ENCODE results near the gene TTC27.

DNA sequence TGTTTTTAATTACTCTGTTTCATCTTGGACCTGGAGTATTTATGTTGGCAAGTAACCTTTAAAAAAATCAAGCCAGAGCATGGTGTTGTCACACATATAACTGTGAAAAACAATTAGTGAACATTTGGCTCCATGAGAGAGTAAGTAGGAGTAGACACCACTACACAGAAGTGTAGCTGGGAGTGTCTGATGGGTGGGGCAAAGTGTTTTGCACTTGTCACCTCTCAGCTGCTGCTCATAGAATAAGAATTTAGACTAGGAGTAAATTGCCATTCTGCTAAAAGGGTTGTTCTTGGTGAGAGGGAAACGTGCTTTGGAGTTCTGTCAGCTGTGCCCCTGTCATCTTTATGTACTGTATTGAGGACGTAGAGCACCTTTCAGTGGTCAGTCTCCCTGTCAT is 114.5 kb downstream of the TTC27 start:
- TF ChIP-seq, protein P1, sequence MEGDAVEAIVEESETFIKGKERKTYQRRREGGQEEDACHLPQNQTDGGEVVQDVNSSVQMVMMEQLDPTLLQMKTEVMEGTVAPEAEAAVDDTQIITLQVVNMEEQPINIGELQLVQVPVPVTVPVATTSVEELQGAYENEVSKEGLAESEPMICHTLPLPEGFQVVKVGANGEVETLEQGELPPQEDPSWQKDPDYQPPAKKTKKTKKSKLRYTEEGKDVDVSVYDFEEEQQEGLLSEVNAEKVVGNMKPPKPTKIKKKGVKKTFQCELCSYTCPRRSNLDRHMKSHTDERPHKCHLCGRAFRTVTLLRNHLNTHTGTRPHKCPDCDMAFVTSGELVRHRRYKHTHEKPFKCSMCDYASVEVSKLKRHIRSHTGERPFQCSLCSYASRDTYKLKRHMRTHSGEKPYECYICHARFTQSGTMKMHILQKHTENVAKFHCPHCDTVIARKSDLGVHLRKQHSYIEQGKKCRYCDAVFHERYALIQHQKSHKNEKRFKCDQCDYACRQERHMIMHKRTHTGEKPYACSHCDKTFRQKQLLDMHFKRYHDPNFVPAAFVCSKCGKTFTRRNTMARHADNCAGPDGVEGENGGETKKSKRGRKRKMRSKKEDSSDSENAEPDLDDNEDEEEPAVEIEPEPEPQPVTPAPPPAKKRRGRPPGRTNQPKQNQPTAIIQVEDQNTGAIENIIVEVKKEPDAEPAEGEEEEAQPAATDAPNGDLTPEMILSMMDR (IDR thresholded peaks at IDR 0.05), result no peak
- no peak for TF ChIP-seq POLR2AphosphoS5 (IDR thresholded peaks at IDR 0.05)
